ENCODE results near the gene TRPC3. TPM values are rescaled to one million over a fixed set of nuclear protein-coding genes. Genes with fewer than 3 reads are reported as not detected.
A peak's percentile ranks its signal among the peaks of the same experiment; 100 is the strongest.

TRPC3 gene
- total RNA-seq, 2 donors from 2014 or later, result 0.26 TPM; not detected in 1

GRCh38 chr4:121913667-121914066 lies 38.2 kb downstream of the TRPC3 start:
- H3K9me3 ChIP-seq, result no peaks in the 10 kb centered on the region
- H3K36me3 ChIP-seq (replicated peaks in 1 of 2; ENCODE audit: insufficient read depth in 1 of 2, low read depth in 2 of 2), result no peaks in the 10 kb centered on the region
- H3K27me3 ChIP-seq, result no peaks in the 10 kb centered on the region
- intact Hi-C loops (cut with DNase I), result no loop called here
- no peak for DNase-seq
- H3K4me1 ChIP-seq, result no peaks in the 10 kb centered on the region
- H3K27ac ChIP-seq, result no peak overlapping the region
- TF ChIP-seq CTCF (IDR thresholded peaks at IDR 0.05) (no peak), POLR2A (IDR thresholded peaks at IDR 0.05) (no peak)
- WGBS, 2 donors, result 65 to 72% methylated on average over 2 of the region's 2 CpGs
- no peak for ATAC-seq
- no peak overlapping the region for H3K4me3 ChIP-seq

- no peaks in the 10 kb centered on the region for H3K9me3 ChIP-seq
- DNase-seq (no peak), ATAC-seq (no peak)
- no peak overlapping the region for H3K4me3 ChIP-seq
- H3K36me3 ChIP-seq (replicated peaks in 1 of 2; ENCODE audit: insufficient read depth in 1 of 2, low read depth in 2 of 2), result no peaks in the 10 kb centered on the region
- H3K27me3 ChIP-seq, result no peaks in the 10 kb centered on the region
- no peak for TF ChIP-seq CTCF (IDR thresholded peaks at IDR 0.05)
- no peak for TF ChIP-seq POLR2A (IDR thresholded peaks at IDR 0.05)
- 86 to 96% methylated on average over 1 of the region's 1 CpG for WGBS, 2 donors
- no peaks in the 10 kb centered on the region for H3K4me1 ChIP-seq
- intact Hi-C loops (cut with DNase I), result no loop called here
- H3K27ac ChIP-seq, result no peak overlapping the region
These were observed 43.5 kb downstream of the TRPC3 start for GRCh38 chr4:121908346-121908745.

GRCh38 chr4:121900132-121900983 lies 51.5 kb downstream of the TRPC3 start:
- peak; percentile 29 to 50 (median 48) for DNase-seq
- Histone ChIP-seq H3K36me3 (replicated peaks in 1 of 2; ENCODE audit: insufficient read depth in 1 of 2, low read depth in 2 of 2) (no peaks in the 10 kb centered on the region), H3K27me3 (no peaks in the 10 kb centered on the region), H3K27ac (no peak overlapping the region), H3K4me3 (no peak overlapping the region), H3K4me1 (no peaks in the 10 kb centered on the region), H3K9me3 (no peaks in the 10 kb centered on the region)
- WGBS, 2 donors, result 42 to 44% methylated on average over 4 of the region's 4 CpGs
- ATAC-seq, result peak; percentile 53
- intact Hi-C loops (cut with DNase I), result no loop called here
- TF ChIP-seq POLR2A (IDR thresholded peaks at IDR 0.05) (no peak), CTCF (IDR thresholded peaks at IDR 0.05) (peak; percentile 14 to 70 (median 57))

- H3K27ac ChIP-seq, result no peak overlapping the region
- intact Hi-C loops (cut with DNase I), result no loop called here
- ATAC-seq (no peak), DNase-seq (peak in 1 of 4 donors; percentile 6)
- no peaks in the 10 kb centered on the region for H3K9me3 ChIP-seq
- H3K4me1 ChIP-seq, result no peaks in the 10 kb centered on the region
- H3K4me3 ChIP-seq, result no peak overlapping the region
- 23 to 29% methylated on average over 6 of the region's 6 CpGs for WGBS, 2 donors
- H3K36me3 ChIP-seq (replicated peaks in 1 of 2; ENCODE audit: insufficient read depth in 1 of 2, low read depth in 2 of 2), result no peaks in the 10 kb centered on the region
- TF ChIP-seq POLR2A (IDR thresholded peaks at IDR 0.05), result no peak
- TF ChIP-seq CTCF (IDR thresholded peaks at IDR 0.05), result no peak
- no peaks in the 10 kb centered on the region for H3K27me3 ChIP-seq
These were observed 53.7 kb downstream of the TRPC3 start for GRCh38 chr4:121898150-121898549.

GRCh38 chr4:121888134-121888533 lies 63.7 kb downstream of the TRPC3 start:
- no peaks in the 10 kb centered on the region for H3K9me3 ChIP-seq
- no peak for ATAC-seq
- no peak for DNase-seq
- no peaks in the 10 kb centered on the region for H3K27me3 ChIP-seq
- H3K36me3 ChIP-seq (replicated peaks in 1 of 2; ENCODE audit: insufficient read depth in 1 of 2, low read depth in 2 of 2), result no peaks in the 10 kb centered on the region
- WGBS, 2 donors, result 85 to 90% methylated on average over 1 of the region's 1 CpG
- no peaks in the 10 kb centered on the region for H3K4me1 ChIP-seq
- intact Hi-C loops (cut with DNase I), result no loop called here
- no peak overlapping the region for H3K27ac ChIP-seq
- no peak for TF ChIP-seq POLR2A (IDR thresholded peaks at IDR 0.05)
- no peak for TF ChIP-seq CTCF (IDR thresholded peaks at IDR 0.05)
- no peak overlapping the region for H3K4me3 ChIP-seq
